ENCODE results near the gene RFPL4AL1. TPM values are rescaled to one million over a fixed set of nuclear protein-coding genes. Genes with fewer than 3 reads are reported as not detected.
"Not testable (repeated sequence)": the region's sequence is repeated elsewhere in the genome, so short reads cannot be mapped to it uniquely, and the experiment has no call there.

The RFPL4AL1 gene
- total RNA-seq, 3 donors from 2014 or later, result 0.35 TPM; not detected in 2

GRCh38 chr19:55753401-55753800, 15.5 kb upstream of the RFPL4AL1 start:
- DNase-seq (peak in 2 of 3 donors; percentile 36 to 63), ATAC-seq (peak; percentile 96)
- Histone ChIP-seq H3K36me3 (ENCODE audit: low read depth) (no peaks in the 10 kb centered on the region), H3K4me1 (ENCODE audit: low read depth) (no peaks in the 10 kb centered on the region), H3K9me3 (no peaks in the 10 kb centered on the region), H3K4me3 (no peak overlapping the region)
- no peak for TF ChIP-seq CTCF (IDR thresholded peaks at IDR 0.05)
- intact Hi-C loops (cut with DNase I, micrococcal nuclease), result no loop called here

- intact Hi-C loops (cut with DNase I, micrococcal nuclease); H3K36me3 ChIP-seq (ENCODE audit: low read depth); H3K9me3 ChIP-seq; H3K4me3 ChIP-seq; ATAC-seq; H3K4me1 ChIP-seq (ENCODE audit: low read depth); DNase-seq: not testable (repeated sequence)
Measured at GRCh38 chr19:55756808-55757207, 12.1 kb upstream of the RFPL4AL1 start.

GRCh38 chr19:55758797-55759196, 10.1 kb upstream of the RFPL4AL1 start, which contains the start of gene RFPL4A:
TSS of gene RFPL4A (plus strand) at chr19:55759097. CDS start at chr19:55761801, 2,704 bp downstream.
- H3K9me3 ChIP-seq; H3K4me1 ChIP-seq (ENCODE audit: low read depth); H3K4me3 ChIP-seq; ATAC-seq; DNase-seq; intact Hi-C loops (cut with DNase I, micrococcal nuclease); H3K36me3 ChIP-seq (ENCODE audit: low read depth): not testable (repeated sequence)

GRCh38 chr19:55766466-55766865, 2.5 kb upstream of the RFPL4AL1 start:
- no peak overlapping the region for H3K4me3 ChIP-seq
- H3K36me3 ChIP-seq (ENCODE audit: low read depth), result no peaks in the 10 kb centered on the region
- DNase-seq (no peak), ATAC-seq (no peak)
- intact Hi-C loops (cut with DNase I, micrococcal nuclease), result no loop called here
- TF ChIP-seq CTCF (IDR thresholded peaks at IDR 0.05), result no peak
- no peaks in the 10 kb centered on the region for H3K4me1 ChIP-seq (ENCODE audit: low read depth)
- no peaks in the 10 kb centered on the region for H3K9me3 ChIP-seq

GRCh38 chr19:55769632-55770031, 714 bp downstream of the RFPL4AL1 start:
- H3K4me3 ChIP-seq; H3K9me3 ChIP-seq; intact Hi-C loops (cut with DNase I, micrococcal nuclease); H3K4me1 ChIP-seq (ENCODE audit: low read depth); H3K36me3 ChIP-seq (ENCODE audit: low read depth); DNase-seq: not testable (repeated sequence)
- peak; percentile 18 for ATAC-seq

GRCh38 chr19:55777528-55777927, 8.6 kb downstream of the RFPL4AL1 start:
- peak in 2 of 3 donors; percentile 34 to 47 for DNase-seq
- H3K9me3 ChIP-seq, result no peaks in the 10 kb centered on the region
- no peaks in the 10 kb centered on the region for H3K4me1 ChIP-seq (ENCODE audit: low read depth)
- no peaks in the 10 kb centered on the region for H3K36me3 ChIP-seq (ENCODE audit: low read depth)
- H3K4me3 ChIP-seq, result no peak overlapping the region
- intact Hi-C loops (cut with DNase I, micrococcal nuclease), result no loop called here
- ATAC-seq, result no peak
- no peak for TF ChIP-seq CTCF (IDR thresholded peaks at IDR 0.05)

GRCh38 chr19:55778331-55778730, 9.4 kb downstream of the RFPL4AL1 start:
- DNase-seq (no peak), ATAC-seq (no peak)
- no peak for TF ChIP-seq CTCF (IDR thresholded peaks at IDR 0.05)
- Histone ChIP-seq H3K4me3 (no peak overlapping the region), H3K9me3 (no peaks in the 10 kb centered on the region), H3K36me3 (ENCODE audit: low read depth) (no peaks in the 10 kb centered on the region), H3K4me1 (ENCODE audit: low read depth) (no peaks in the 10 kb centered on the region)
- intact Hi-C loops (cut with DNase I, micrococcal nuclease), result no loop called here

Measured in mucosa of descending colon (tissue), 3 donors.